Loucy (cell line): ENCODE data around the gene OOSP4A.
"Not testable (repeated sequence)": the region's sequence is repeated elsewhere in the genome, so short reads cannot be mapped to it uniquely, and the experiment has no call there.

Experiments used
- H2AFZ ChIP-seq: fragments of 200-600 bp; sonication (generic); 2 replicates; pipeline ENCODE4 v1.6.0; 2016; ENCODE audit warnings: antibody characterized with exemption, mild to moderate bottlenecking, low read length, moderate library complexity
- H3F3A ChIP-seq: fragments of 200-600 bp; 2 replicates; pipeline ENCODE4 v1.6.0; 2016; ENCODE audit warnings: antibody characterized with exemption, low read depth, mild to moderate bottlenecking
- H3K27me3 ChIP-seq: fragments of 200-600 bp; sonication (generic); 2 replicates; pipeline ENCODE4 v1.6.1; 2014; ENCODE audit warnings: low read length, mild to moderate bottlenecking; ENCODE audit not compliant: insufficient read depth, poor library complexity, severe bottlenecking
- H3K36me3 ChIP-seq: fragments of 200-600 bp; sonication (generic); 2 replicates; pipeline ENCODE4 v1.6.1; 2016; ENCODE audit warnings: low read length; ENCODE audit not compliant: insufficient read depth
- H3K4me1 ChIP-seq: fragments of 200-600 bp; sonication (generic); 2 replicates; pipeline ENCODE4 v1.5.1; 2014; ENCODE audit warnings: low read length, mild to moderate bottlenecking; ENCODE audit not compliant: insufficient read depth, poor library complexity, severe bottlenecking
- H3K4me2 ChIP-seq: fragments of 200-600 bp; sonication (generic); 2 replicates; pipeline ENCODE4 v1.6.0; 2014; ENCODE audit warnings: antibody characterized with exemption, low read length, low read depth, mild to moderate bottlenecking; ENCODE audit not compliant: poor library complexity, severe bottlenecking
- H3K4me3 ChIP-seq: fragments of 200-600 bp; sonication (generic); 2 replicates; pipeline ENCODE4 v1.5.1; 2014; ENCODE audit warnings: low read length, mild to moderate bottlenecking, mixed read lengths; ENCODE audit not compliant: poor library complexity, severe bottlenecking
- H3K79me2 ChIP-seq: fragments of 200-600 bp; sonication (generic); 2 replicates; pipeline ENCODE4 v1.6.1; 2014; ENCODE audit warnings: low read length; ENCODE audit not compliant: insufficient read depth
- H3K9ac ChIP-seq: fragments of 200-600 bp; sonication (generic); 2 replicates; pipeline ENCODE4 v1.6.0; 2014; ENCODE audit warnings: mild to moderate bottlenecking, low read depth, low read length, moderate library complexity; ENCODE audit not compliant: poor library complexity, severe bottlenecking
- H3K9me2 ChIP-seq: fragments of 200-600 bp; sonication (generic); replicated peaks from 2 replicates; pipeline ENCODE4 v1.6.1; 2016; ENCODE audit warnings: low read depth, low read length, mixed read lengths
- H3K9me3 ChIP-seq: fragments of 200-600 bp; sonication (generic); 2 replicates; pipeline ENCODE4 v1.6.1; 2014; ENCODE audit warnings: mild to moderate bottlenecking, antibody characterized with exemption, low read length, low read depth; ENCODE audit not compliant: insufficient read depth
- H4K20me1 ChIP-seq: fragments of 200-600 bp; sonication (generic); 2 replicates; pipeline ENCODE4 v1.6.0; 2014; ENCODE audit warnings: antibody characterized with exemption, low read length, mild to moderate bottlenecking; ENCODE audit not compliant: insufficient read depth, poor library complexity, severe bottlenecking
- CTCF ChIP-seq: fragments of 200-600 bp; sonication (generic); conservative IDR thresholded peaks from 2 replicates; pipeline ENCODE4 v1.5.1; 2014; ENCODE audit warnings: mild to moderate bottlenecking, antibody characterized with exemption, low read length
- EZH2phosphoT487 ChIP-seq: fragments of 200-600 bp; IDR thresholded peaks from 2 replicates; pipeline ENCODE4 v1.6.1; 2018; ENCODE audit warnings: antibody characterized with exemption, mild to moderate bottlenecking, moderate library complexity, borderline replicate concordance

Gene OOSP4A

GRCh38 chr11:59981106-59981770 is 17.4 kb downstream of the OOSP4A start:
- Histone ChIP-seq H4K20me1 (no peaks in the 10 kb centered on the region), H3F3A (no peaks in the 10 kb centered on the region), H3K27me3 (no peaks in the 10 kb centered on the region), H3K9me2 (no peaks in the 10 kb centered on the region), H3K4me1 (no peaks in the 10 kb centered on the region), H3K9ac (no peak overlapping the region), H3K36me3 (no peaks in the 10 kb centered on the region), H3K4me3 (no peak overlapping the region), H3K9me3 (no peaks in the 10 kb centered on the region), H3K4me2 (no peak overlapping the region), H2AFZ (no peak overlapping the region), H3K79me2 (no peaks in the 10 kb centered on the region)
- TF ChIP-seq EZH2phosphoT487 (no peak), CTCF (no peak)

GRCh38 chr11:59982037-59982436 is 18.2 kb downstream of the OOSP4A start:
- not testable (repeated sequence) for H3K4me1 ChIP-seq, H3K4me3 ChIP-seq, H3K79me2 ChIP-seq, H2AFZ ChIP-seq, H3K9me2 ChIP-seq, H3K4me2 ChIP-seq, H3K9ac ChIP-seq, H3K9me3 ChIP-seq, H3K27me3 ChIP-seq, H4K20me1 ChIP-seq, H3K36me3 ChIP-seq, H3F3A ChIP-seq

GRCh38 chr11:59983212-59983611 is 19.4 kb downstream of the OOSP4A start:
- H3K79me2 ChIP-seq = no peaks in the 10 kb centered on the region
- no peaks in the 10 kb centered on the region for H3K9me3 ChIP-seq
- TF ChIP-seq CTCF (no peak), EZH2phosphoT487 (no peak)
- no peaks in the 10 kb centered on the region for H3K9me2 ChIP-seq
- H3K9ac ChIP-seq = no peak overlapping the region
- H3F3A ChIP-seq = no peaks in the 10 kb centered on the region
- H3K4me1 ChIP-seq = no peaks in the 10 kb centered on the region
- H3K4me2 ChIP-seq = no peak overlapping the region
- H3K4me3 ChIP-seq = no peak overlapping the region
- no peaks in the 10 kb centered on the region for H3K27me3 ChIP-seq
- H4K20me1 ChIP-seq = no peaks in the 10 kb centered on the region
- no peaks in the 10 kb centered on the region for H3K36me3 ChIP-seq
- H2AFZ ChIP-seq = no peak overlapping the region

DNA sequence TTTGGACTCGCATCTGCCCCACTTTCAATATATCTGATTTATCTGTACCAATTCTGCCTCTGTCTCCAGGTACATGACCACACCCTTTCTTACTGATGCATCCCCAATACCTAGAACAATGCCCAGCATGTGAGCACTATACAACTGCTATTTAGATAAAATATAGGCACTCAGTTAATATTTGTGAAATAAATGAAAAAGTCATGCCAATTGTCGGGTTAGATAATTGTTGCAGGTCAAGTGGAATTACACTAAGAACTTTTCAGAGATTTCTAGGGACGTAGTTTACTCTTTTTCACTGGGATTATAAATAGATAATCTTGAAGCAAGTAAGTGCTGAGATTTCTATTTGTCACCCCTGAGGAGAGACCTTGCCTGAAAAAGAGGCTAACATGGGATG is 20.5 kb downstream of the OOSP4A start:
- H3K9me2 ChIP-seq = no peaks in the 10 kb centered on the region
- no peaks in the 10 kb centered on the region for H3K27me3 ChIP-seq
- H3K36me3 ChIP-seq = no peaks in the 10 kb centered on the region
- H3K4me1 ChIP-seq = no peaks in the 10 kb centered on the region
- no peaks in the 10 kb centered on the region for H4K20me1 ChIP-seq
- no peaks in the 10 kb centered on the region for H3K79me2 ChIP-seq
- no peak overlapping the region for H2AFZ ChIP-seq
- H3K4me2 ChIP-seq = no peak overlapping the region
- no peak overlapping the region for H3K4me3 ChIP-seq
- no peaks in the 10 kb centered on the region for H3F3A ChIP-seq
- no peak for TF ChIP-seq CTCF
- TF ChIP-seq EZH2phosphoT487 = no peak
- H3K9ac ChIP-seq = no peak overlapping the region
- H3K9me3 ChIP-seq = no peaks in the 10 kb centered on the region
